Measurements from ENCODE around the gene PFN3. TPM values are rescaled to one million over a fixed set of nuclear protein-coding genes. Genes with fewer than 3 reads are reported as not detected.

The PFN3 gene
- total RNA-seq, 1 donor from 2014 or later = not detected

GRCh38 chr5:177396078-177396477, 4.4 kb downstream of the PFN3 start:
- ChIA-PET POLR2A (no interaction called here), CTCF (interaction anchor here (2.3 kb wide), 1 partner anchor 59 kb away, joined by 8 read pairs; no protein-coding TSS in a partner anchor)
- ATAC-seq (ENCODE audit: low read depth) (no peak), DNase-seq (no peak)
- TF ChIP-seq, protein P1, sequence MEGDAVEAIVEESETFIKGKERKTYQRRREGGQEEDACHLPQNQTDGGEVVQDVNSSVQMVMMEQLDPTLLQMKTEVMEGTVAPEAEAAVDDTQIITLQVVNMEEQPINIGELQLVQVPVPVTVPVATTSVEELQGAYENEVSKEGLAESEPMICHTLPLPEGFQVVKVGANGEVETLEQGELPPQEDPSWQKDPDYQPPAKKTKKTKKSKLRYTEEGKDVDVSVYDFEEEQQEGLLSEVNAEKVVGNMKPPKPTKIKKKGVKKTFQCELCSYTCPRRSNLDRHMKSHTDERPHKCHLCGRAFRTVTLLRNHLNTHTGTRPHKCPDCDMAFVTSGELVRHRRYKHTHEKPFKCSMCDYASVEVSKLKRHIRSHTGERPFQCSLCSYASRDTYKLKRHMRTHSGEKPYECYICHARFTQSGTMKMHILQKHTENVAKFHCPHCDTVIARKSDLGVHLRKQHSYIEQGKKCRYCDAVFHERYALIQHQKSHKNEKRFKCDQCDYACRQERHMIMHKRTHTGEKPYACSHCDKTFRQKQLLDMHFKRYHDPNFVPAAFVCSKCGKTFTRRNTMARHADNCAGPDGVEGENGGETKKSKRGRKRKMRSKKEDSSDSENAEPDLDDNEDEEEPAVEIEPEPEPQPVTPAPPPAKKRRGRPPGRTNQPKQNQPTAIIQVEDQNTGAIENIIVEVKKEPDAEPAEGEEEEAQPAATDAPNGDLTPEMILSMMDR (IDR thresholded peaks at IDR 0.05) = no peak
- H3K36me3 Mint-ChIP-seq (ENCODE audit: low read depth) = no peaks in the 10 kb centered on the region
- no peaks in the 10 kb centered on the region for H3K9me3 Mint-ChIP-seq
- H3K27me3 Mint-ChIP-seq = peaks cover under 1% of the 10 kb centered on the region
- peaks cover 4% of the 10 kb centered on the region for H3K4me1 Mint-ChIP-seq
- H3K4me3 Mint-ChIP-seq = no peak overlapping the region
- no peak overlapping the region for H3K27ac Mint-ChIP-seq
- intact Hi-C loops (cut with micrococcal nuclease) = loop anchor here (10.0 kb wide), 1 partner anchor 199 kb away; the partner anchor contains the start of gene TMED9

GRCh38 chr5:177393990-177394389, 6.5 kb downstream of the PFN3 start:
- Mint-ChIP-seq H3K27me3 (peaks cover 1% of the 10 kb centered on the region), H3K9me3 (no peaks in the 10 kb centered on the region), H3K4me1 (peaks cover 21% of the 10 kb centered on the region), H3K36me3 (ENCODE audit: low read depth) (no peaks in the 10 kb centered on the region), H3K4me3 (no peak overlapping the region), H3K27ac (no peak overlapping the region)
- ChIA-PET POLR2A (interaction anchor here (2.2 kb wide), 1 partner anchor 52 kb away, joined by 5 read pairs; the partner anchor contains the start of gene PRR7), CTCF (interaction anchor here (1.9 to 2.3 kb wide), 2 partner anchors 10 to 61 kb away, joined by 8 read pairs; no protein-coding TSS in a partner anchor)
- TF ChIP-seq, protein P1 (IDR thresholded peaks at IDR 0.05) = no peak
- DNase-seq (no peak), ATAC-seq (ENCODE audit: low read depth) (no peak)
- intact Hi-C loops (cut with micrococcal nuclease) = loop anchor here (10.0 kb wide), 1 partner anchor 201 kb away; the partner anchor contains the start of gene TMED9

- Mint-ChIP-seq H3K9me3 (no peaks in the 10 kb centered on the region), H3K36me3 (ENCODE audit: low read depth) (no peaks in the 10 kb centered on the region), H3K27me3 (peaks cover 1% of the 10 kb centered on the region), H3K4me1 (peaks cover 28% of the 10 kb centered on the region), H3K4me3 (no peak overlapping the region), H3K27ac (peak overlapping the region; percentile 21)
- TF ChIP-seq, protein P1 (IDR thresholded peaks at IDR 0.05) = no peak
- no peak for DNase-seq
- CTCF ChIA-PET = interaction anchor here (0.6 to 1.9 kb wide), 5 partner anchors 11 to 108 kb away, joined by 3 to 8 read pairs (median 4); no protein-coding TSS in a partner anchor
- no peak for ATAC-seq (ENCODE audit: low read depth)
- POLR2A ChIA-PET = interaction anchor here (0.6 to 2.2 kb wide), 3 partner anchors 36 to 62 kb away, joined by 4 to 7 read pairs (median 5); partner anchors contain the start of gene PRR7
- intact Hi-C loops (cut with micrococcal nuclease) = loop anchor here (10.0 kb wide), 1 partner anchor 202 kb away; the partner anchor contains the start of gene TMED9
These were observed 7.2 kb downstream of the PFN3 start for GRCh38 chr5:177393206-177393765.

- Mint-ChIP-seq H3K4me3 (no peak overlapping the region), H3K27ac (peak overlapping the region; percentile 21), H3K4me1 (peaks cover 29% of the 10 kb centered on the region), H3K9me3 (no peaks in the 10 kb centered on the region), H3K27me3 (peaks cover 1% of the 10 kb centered on the region), H3K36me3 (ENCODE audit: low read depth) (no peaks in the 10 kb centered on the region)
- TF ChIP-seq, protein P1 (IDR thresholded peaks at IDR 0.05) = no peak
- POLR2A ChIA-PET = interaction anchor here (0.6 to 2.2 kb wide), 3 partner anchors 33 to 63 kb away, joined by 5 to 7 read pairs (median 6); partner anchors contain the start of genes GRK6 and PRR7
- DNase-seq (no peak), ATAC-seq (ENCODE audit: low read depth) (no peak)
- CTCF ChIA-PET = interaction anchor here (0.6 to 1.9 kb wide), 6 partner anchors 11 to 109 kb away, joined by 3 to 8 read pairs (median 4); no protein-coding TSS in a partner anchor
- intact Hi-C loops (cut with micrococcal nuclease) = loop anchor here (10.0 kb wide), 1 partner anchor 202 kb away; the partner anchor contains the start of gene TMED9
These were observed 7.7 kb downstream of the PFN3 start for GRCh38 chr5:177392765-177393164.
